OCI-M2 (cell line): ENCODE data around the gene IL21R.

Experiments
- DNase-seq: peaks from one replicate; lab custom pipeline; 2025; ENCODE audit not compliant: unreplicated experiment; lab: John Stamatoyannopoulos, UW

IL21R gene

GRCh38 chr16:27462200-27462845 is 60.3 kb downstream of the IL21R start:
- DNase-seq, result no peak

- no peak for DNase-seq
Observed at GRCh38 chr16:27462846-27463682, 61.1 kb downstream of the IL21R start.

DNA sequence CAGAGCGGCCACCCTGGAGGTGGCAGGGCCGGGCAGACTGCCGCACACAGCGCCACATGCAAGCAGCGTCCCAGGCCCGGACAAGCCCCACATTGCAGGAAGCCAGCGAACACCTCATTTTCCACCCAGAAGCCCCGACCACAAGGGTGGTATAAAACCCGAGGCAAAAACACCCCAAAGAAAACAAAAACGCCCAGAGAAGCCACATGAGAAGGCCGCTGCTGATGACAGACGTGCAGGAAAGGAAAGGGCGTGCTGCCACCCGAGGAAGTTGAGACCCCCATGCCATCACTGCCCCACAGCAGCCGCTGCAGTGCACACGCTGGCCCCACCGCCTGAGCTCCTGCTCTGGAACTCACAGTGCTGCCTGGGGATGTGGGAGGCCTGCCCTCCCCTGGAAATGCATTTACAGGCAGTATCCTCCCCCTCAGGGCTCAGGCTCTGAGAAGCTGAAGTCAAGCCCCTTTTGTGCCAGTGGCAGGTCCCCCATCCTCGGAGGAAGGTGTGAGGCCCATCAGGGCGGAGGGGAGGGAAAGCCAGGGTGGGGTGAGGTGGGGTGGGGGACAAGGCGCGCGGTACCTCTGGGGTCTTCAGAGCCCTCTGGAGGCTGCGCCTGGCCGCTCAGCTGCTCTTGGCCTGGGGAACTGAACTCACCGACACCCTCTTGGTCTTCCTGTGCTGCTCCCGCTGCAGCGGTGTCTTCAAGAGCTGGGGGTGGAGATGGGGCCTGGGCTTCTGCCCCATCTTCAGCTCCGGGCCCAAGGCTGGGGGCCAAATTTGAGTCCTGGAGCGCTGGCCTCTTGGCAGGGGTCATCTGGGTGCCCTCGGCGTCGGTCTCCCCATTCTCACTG is 62.0 kb downstream of the IL21R start:
- DNase-seq, result no peak

GRCh38 chr16:27464626-27465482 is 62.9 kb downstream of the IL21R start:
- DNase-seq, result no peak

GRCh38 chr16:27465483-27465879 is 63.5 kb downstream of the IL21R start:
- no peak for DNase-seq

GRCh38 chr16:27468941-27469531 is 67.1 kb downstream of the IL21R start:
- no peak for DNase-seq

- DNase-seq, result no peak
Observed at GRCh38 chr16:27470567-27471431, 68.8 kb downstream of the IL21R start.

DNA sequence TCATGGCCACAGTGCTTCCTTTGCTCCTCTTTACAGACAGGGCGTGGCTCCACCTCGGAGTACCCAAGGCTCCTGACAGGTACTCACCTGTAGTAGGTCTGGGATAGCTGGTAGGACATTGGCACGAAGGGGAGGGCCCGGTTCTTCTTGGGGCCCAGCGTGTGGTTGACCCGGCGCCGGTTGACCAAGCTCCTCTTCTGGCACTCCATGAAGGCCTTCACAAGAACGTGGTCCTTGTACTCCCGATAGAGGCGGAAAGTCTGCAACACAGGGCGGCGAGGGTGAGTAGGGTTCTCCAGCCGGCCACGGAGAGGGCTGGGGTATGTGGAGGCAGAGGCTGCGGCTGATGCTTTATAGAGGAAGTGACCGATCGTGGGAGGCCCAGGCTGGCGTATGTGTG is 69.7 kb downstream of the IL21R start:
- no peak for DNase-seq

GRCh38 chr16:27472091-27473020 is 70.4 kb downstream of the IL21R start:
- DNase-seq, result no peak

DNA sequence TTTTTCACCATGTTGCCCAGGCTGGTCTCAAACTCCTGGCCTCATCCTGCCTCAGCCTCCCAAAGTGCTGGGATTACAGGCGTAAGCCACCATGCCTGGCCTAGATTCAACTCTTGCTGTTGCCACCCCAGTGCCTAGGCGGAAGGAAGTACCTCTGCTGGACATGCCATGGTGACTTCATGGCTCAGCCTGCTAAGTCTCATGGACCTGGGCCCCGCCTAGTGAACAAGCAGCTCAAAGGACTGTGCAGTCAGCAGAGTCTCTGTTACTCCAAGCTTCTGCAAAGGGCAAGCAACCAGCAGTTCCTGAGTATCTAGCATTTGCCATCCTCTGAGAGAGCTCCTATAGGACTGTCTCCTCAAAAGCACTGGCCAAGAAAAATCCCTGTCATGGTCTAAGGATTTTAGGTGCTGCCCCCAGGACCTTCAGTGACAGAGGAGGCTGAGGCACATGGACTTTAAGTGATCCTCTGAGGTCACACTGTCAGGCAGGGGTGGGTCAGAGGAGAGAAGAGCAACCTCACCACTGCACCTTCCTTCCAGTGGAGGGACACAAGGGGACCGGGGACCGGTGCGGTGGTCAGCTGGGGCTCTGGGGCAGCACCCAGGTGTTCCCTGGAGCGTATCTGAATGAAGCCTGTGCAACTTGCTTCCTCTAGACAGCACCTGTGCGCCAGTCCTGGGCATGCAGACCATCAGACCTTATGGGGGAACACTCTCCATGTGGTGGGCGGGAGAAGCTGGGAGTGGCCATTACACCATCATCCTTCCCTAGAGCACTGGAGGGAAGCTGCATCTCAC is 71.3 kb downstream of the IL21R start:
- DNase-seq, result no peak

GRCh38 chr16:27474041-27474440 is 72.1 kb downstream of the IL21R start:
- no peak for DNase-seq

- no peak for DNase-seq
Observed at GRCh38 chr16:27474921-27475320, 72.9 kb downstream of the IL21R start.

- DNase-seq, result no peak
Observed at GRCh38 chr16:27475561-27475960, 73.6 kb downstream of the IL21R start.

- DNase-seq, result no peak
Observed at GRCh38 chr16:27476240-27476639, 74.3 kb downstream of the IL21R start.

- DNase-seq, result no peak
Observed at GRCh38 chr16:27480761-27481160, 78.8 kb downstream of the IL21R start.

- DNase-seq, result no peak
Observed at GRCh38 chr16:27481282-27481934, 79.4 kb downstream of the IL21R start.
